Activated T-cell treated with anti-CD3 and anti-CD28 coated beads, Interleukin-2, amount 50 U/mL, for 4 hours (primary cell): ENCODE results near the gene OLFML2A. TPM values are rescaled to one million over a fixed set of nuclear protein-coding genes. Genes with fewer than 3 reads are reported as not detected.

Experiments
- ATAC-seq, 2 donors: fragments of 200-7000 bp; cut with Tn5 transposase; one replicate each; pipeline ENCODE4 v1.10.0; 2021
- DNase-seq: peaks from one replicate; pipeline ENCODE4 v3.0.0-alpha.2; 2020
- H3K27me3 Mint-ChIP-seq: one replicate; pipeline ENCODE4 v1.8.0; 2021; ENCODE audit warnings: low read depth, mixed read lengths
- H3K36me3 Mint-ChIP-seq: one replicate; pipeline ENCODE4 v1.8.0; 2022; ENCODE audit warnings: mixed read lengths; ENCODE audit not compliant: insufficient read depth
- H3K4me1 Mint-ChIP-seq: one replicate; pipeline ENCODE4 v1.8.0; 2021; ENCODE audit warnings: low read depth, mixed read lengths
- H3K4me3 Mint-ChIP-seq: one replicate; pipeline ENCODE4 v1.8.0; 2021; ENCODE audit warnings: mild to moderate bottlenecking, moderate library complexity, mixed read lengths
- H3K9me3 Mint-ChIP-seq: one replicate; pipeline ENCODE4 v1.8.0; 2021; ENCODE audit warnings: mixed read lengths
- total RNA-seq, 3 donors: library from RNA; stranded (reverse); gene quantifications; one replicate each; pipeline ENCODE4 v1.2.1, GENCODE V29; 2021

Gene OLFML2A
- total RNA-seq, 3 donors from 2014 or later: 0.03 TPM; not detected in 2

- H3K27me3 Mint-ChIP-seq: peaks cover 3% of the 10 kb centered on the region
- no peaks in the 10 kb centered on the region for H3K36me3 Mint-ChIP-seq
- H3K4me1 Mint-ChIP-seq: no peaks in the 10 kb centered on the region
- no peak for DNase-seq
- H3K4me3 Mint-ChIP-seq: no peak overlapping the region
- ATAC-seq: no peak
- no peaks in the 10 kb centered on the region for H3K9me3 Mint-ChIP-seq
These were observed 14.0 kb downstream of the OLFML2A start for GRCh38 chr9:124790801-124791505.

- no peaks in the 10 kb centered on the region for H3K36me3 Mint-ChIP-seq
- ATAC-seq (no peak), DNase-seq (no peak)
- H3K4me3 Mint-ChIP-seq: no peak overlapping the region
- no peaks in the 10 kb centered on the region for H3K4me1 Mint-ChIP-seq
- peaks cover 3% of the 10 kb centered on the region for H3K27me3 Mint-ChIP-seq
- H3K9me3 Mint-ChIP-seq: no peaks in the 10 kb centered on the region
These were observed 15.5 kb downstream of the OLFML2A start for GRCh38 chr9:124792257-124793014.

- H3K9me3 Mint-ChIP-seq: no peaks in the 10 kb centered on the region
- peaks cover 4% of the 10 kb centered on the region for H3K27me3 Mint-ChIP-seq
- no peaks in the 10 kb centered on the region for H3K36me3 Mint-ChIP-seq
- no peak overlapping the region for H3K4me3 Mint-ChIP-seq
- DNase-seq (no peak), ATAC-seq (no peak)
- H3K4me1 Mint-ChIP-seq: no peaks in the 10 kb centered on the region
These were observed 16.1 kb downstream of the OLFML2A start for GRCh38 chr9:124793015-124793541.

GRCh38 chr9:124794902-124795491 lies 18.1 kb downstream of the OLFML2A start:
- no peaks in the 10 kb centered on the region for H3K9me3 Mint-ChIP-seq
- DNase-seq (no peak), ATAC-seq (no peak)
- H3K36me3 Mint-ChIP-seq: no peaks in the 10 kb centered on the region
- no peak overlapping the region for H3K4me3 Mint-ChIP-seq
- no peaks in the 10 kb centered on the region for H3K4me1 Mint-ChIP-seq
- H3K27me3 Mint-ChIP-seq: peaks cover 5% of the 10 kb centered on the region

- DNase-seq (no peak), ATAC-seq (no peak)
- Mint-ChIP-seq H3K36me3 (no peaks in the 10 kb centered on the region), H3K27me3 (peaks cover 5% of the 10 kb centered on the region), H3K4me1 (no peaks in the 10 kb centered on the region), H3K9me3 (no peaks in the 10 kb centered on the region), H3K4me3 (no peak overlapping the region)
These were observed 19.0 kb downstream of the OLFML2A start for GRCh38 chr9:124795881-124796431.

GRCh38 chr9:124797343-124798103 lies 20.6 kb downstream of the OLFML2A start:
- H3K9me3 Mint-ChIP-seq: no peaks in the 10 kb centered on the region
- ATAC-seq (no peak), DNase-seq (no peak)
- H3K36me3 Mint-ChIP-seq: no peaks in the 10 kb centered on the region
- peaks cover 2% of the 10 kb centered on the region for H3K27me3 Mint-ChIP-seq
- H3K4me3 Mint-ChIP-seq: no peak overlapping the region
- no peaks in the 10 kb centered on the region for H3K4me1 Mint-ChIP-seq

- H3K27me3 Mint-ChIP-seq: peaks cover 2% of the 10 kb centered on the region
- H3K36me3 Mint-ChIP-seq: no peaks in the 10 kb centered on the region
- ATAC-seq (no peak), DNase-seq (no peak)
- no peaks in the 10 kb centered on the region for H3K4me1 Mint-ChIP-seq
- no peak overlapping the region for H3K4me3 Mint-ChIP-seq
- H3K9me3 Mint-ChIP-seq: no peaks in the 10 kb centered on the region
These were observed 22.5 kb downstream of the OLFML2A start for GRCh38 chr9:124799274-124800006.

- DNase-seq: no peak
- no peaks in the 10 kb centered on the region for H3K36me3 Mint-ChIP-seq
- no peak for ATAC-seq
- H3K9me3 Mint-ChIP-seq: no peaks in the 10 kb centered on the region
- no peak overlapping the region for H3K4me3 Mint-ChIP-seq
- no peaks in the 10 kb centered on the region for H3K4me1 Mint-ChIP-seq
- H3K27me3 Mint-ChIP-seq: peaks cover 2% of the 10 kb centered on the region
These were observed 23.6 kb downstream of the OLFML2A start for GRCh38 chr9:124800306-124801259.

- H3K9me3 Mint-ChIP-seq: no peaks in the 10 kb centered on the region
- peaks cover 2% of the 10 kb centered on the region for H3K27me3 Mint-ChIP-seq
- H3K4me3 Mint-ChIP-seq: no peak overlapping the region
- H3K4me1 Mint-ChIP-seq: no peaks in the 10 kb centered on the region
- H3K36me3 Mint-ChIP-seq: no peaks in the 10 kb centered on the region
- DNase-seq (no peak), ATAC-seq (no peak)
These were observed 24.4 kb downstream of the OLFML2A start for GRCh38 chr9:124801356-124801755.

GRCh38 chr9:124802426-124802825 lies 25.5 kb downstream of the OLFML2A start:
- Mint-ChIP-seq H3K36me3 (no peaks in the 10 kb centered on the region), H3K27me3 (peaks cover 2% of the 10 kb centered on the region), H3K4me1 (no peaks in the 10 kb centered on the region), H3K9me3 (no peaks in the 10 kb centered on the region), H3K4me3 (no peak overlapping the region)
- ATAC-seq: no peak
- DNase-seq: no peak

GRCh38 chr9:124803911-124804310 lies 27.0 kb downstream of the OLFML2A start:
- no peak overlapping the region for H3K4me3 Mint-ChIP-seq
- no peaks in the 10 kb centered on the region for H3K4me1 Mint-ChIP-seq
- no peak for ATAC-seq
- no peak for DNase-seq
- H3K27me3 Mint-ChIP-seq: no peaks in the 10 kb centered on the region
- no peaks in the 10 kb centered on the region for H3K9me3 Mint-ChIP-seq
- H3K36me3 Mint-ChIP-seq: no peaks in the 10 kb centered on the region

- H3K4me1 Mint-ChIP-seq: no peaks in the 10 kb centered on the region
- H3K36me3 Mint-ChIP-seq: no peaks in the 10 kb centered on the region
- no peaks in the 10 kb centered on the region for H3K9me3 Mint-ChIP-seq
- no peak for DNase-seq
- H3K27me3 Mint-ChIP-seq: no peaks in the 10 kb centered on the region
- H3K4me3 Mint-ChIP-seq: no peak overlapping the region
- no peak for ATAC-seq
These were observed 28.3 kb downstream of the OLFML2A start for GRCh38 chr9:124805186-124805585.
